Measurements from ENCODE around the gene DNAH14.
"Not testable (repeated sequence)": the region's sequence is repeated elsewhere in the genome, so short reads cannot be mapped to it uniquely, and the experiment has no call there.

The DNAH14 gene

DNA sequence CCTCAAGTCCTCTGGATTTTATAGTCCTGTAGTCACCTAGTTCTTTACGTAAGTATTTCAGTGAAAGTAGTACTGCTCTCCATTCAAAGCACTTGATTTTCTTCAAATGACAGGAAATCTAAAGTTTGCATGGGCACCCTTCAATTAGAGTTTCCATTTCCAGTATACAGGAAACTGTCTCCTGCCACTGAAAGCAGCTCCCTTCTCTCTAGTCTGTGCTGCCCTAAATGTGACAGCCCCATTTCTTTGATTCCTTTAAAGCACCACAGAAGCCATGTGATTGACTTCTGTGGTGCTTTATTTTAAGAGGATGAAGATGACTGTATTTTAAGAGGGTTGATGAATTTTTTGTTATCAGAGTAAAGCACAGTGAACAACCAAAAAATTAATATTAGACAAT is 226.1 kb downstream of the DNAH14 start:
- no peak for DNase-seq (ENCODE audit: low read depth)

DNA sequence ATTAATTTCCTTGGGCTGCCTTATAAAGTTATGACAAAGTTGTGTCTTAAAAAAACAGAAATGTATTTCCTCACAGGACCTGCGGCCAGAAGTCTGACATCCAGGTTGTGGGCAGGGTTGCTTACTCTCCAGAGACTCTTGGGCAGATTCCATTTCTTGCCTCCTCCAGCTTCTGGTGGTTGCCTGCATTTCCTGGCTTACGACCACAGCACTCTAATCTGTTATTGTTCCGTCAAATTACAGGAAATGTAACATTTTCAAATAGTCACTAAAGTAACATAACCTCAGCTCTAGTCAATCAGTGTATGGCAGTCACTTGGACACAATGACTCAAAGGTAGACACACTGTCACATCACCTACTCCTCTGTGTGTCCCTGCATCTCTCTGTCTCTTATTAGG is 226.8 kb downstream of the DNAH14 start:
- no peak for DNase-seq (ENCODE audit: low read depth)

DNA sequence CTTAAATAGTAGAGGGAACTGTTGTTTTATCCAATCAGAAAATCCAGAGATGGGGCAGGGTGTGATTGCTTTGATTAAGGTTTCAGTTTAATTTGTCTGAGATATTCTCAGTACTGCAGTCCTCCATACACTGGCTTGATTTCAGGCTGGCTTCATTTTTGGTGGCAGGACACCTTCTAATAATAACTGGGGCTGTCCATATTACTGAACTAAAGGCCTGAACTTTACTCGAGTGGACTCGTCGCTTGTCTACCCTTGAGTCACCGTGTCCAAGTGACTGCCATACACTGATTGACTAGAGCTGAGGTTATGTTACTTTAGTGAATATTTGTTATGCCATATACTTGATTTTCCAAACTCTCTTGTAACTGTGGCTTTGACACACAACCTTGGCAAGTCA is 228.8 kb downstream of the DNAH14 start:
- DNase-seq (ENCODE audit: low read depth), result no peak

DNA sequence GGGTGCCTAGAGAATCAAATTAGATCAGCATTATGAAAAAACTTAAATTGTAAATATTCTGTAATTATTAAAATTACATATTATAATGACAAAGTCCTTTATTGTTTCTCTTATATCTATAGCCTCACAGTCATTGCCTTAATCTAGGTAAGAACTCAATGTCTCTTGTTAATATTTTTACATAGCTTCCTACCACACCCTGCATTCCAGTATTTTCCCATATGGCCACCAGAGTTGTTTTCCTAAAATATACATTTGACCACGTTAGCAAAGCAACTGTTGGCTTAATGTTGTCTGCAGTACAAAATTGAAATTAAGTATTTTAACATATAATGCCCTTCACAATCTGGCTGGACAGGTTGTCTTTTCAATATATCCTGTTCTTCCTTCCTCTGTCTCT is 230.3 kb downstream of the DNAH14 start:
- DNase-seq (ENCODE audit: low read depth), result no peak

DNA sequence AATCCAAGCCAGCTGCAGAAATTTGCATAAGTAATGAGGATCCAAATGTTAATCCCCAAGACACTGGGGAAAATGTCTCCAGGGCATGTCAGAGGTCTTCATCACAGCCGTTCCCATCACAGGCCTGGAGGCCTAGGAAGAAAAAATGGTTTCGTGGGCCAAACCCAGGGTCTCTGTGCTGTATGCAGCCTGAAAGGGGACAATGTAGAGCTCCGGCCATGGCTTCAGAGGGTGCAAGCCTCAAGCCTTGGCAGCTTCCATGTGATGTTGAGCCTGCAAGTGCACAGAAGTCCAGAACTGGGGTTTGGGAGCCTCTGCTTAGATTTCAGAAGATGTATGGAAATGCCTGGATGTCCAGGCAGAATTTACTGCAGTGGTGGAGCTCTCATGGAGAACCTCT is 247.9 kb downstream of the DNAH14 start:
- not testable (repeated sequence) for DNase-seq (ENCODE audit: low read depth)

DNA sequence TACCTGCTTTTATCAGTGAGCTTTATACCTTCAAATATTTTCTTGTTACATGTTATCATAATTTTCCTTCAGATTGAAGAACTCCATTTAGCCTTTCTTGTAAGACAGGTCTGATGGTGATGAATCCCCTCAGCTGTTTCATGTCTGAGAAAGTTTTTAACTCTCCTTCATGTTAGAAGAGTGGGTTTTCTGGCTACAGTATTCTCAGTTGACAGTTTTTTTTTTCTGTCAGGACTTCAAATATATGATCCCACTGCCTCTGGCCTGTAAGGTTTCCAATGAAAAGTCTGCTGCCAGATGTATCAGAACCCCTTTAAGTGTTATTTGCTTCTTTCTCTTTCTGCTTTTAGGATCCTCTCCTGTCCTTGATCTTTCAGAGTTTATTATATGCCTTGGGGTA is 250.2 kb downstream of the DNAH14 start:
- no peak for DNase-seq (ENCODE audit: low read depth)

DNA sequence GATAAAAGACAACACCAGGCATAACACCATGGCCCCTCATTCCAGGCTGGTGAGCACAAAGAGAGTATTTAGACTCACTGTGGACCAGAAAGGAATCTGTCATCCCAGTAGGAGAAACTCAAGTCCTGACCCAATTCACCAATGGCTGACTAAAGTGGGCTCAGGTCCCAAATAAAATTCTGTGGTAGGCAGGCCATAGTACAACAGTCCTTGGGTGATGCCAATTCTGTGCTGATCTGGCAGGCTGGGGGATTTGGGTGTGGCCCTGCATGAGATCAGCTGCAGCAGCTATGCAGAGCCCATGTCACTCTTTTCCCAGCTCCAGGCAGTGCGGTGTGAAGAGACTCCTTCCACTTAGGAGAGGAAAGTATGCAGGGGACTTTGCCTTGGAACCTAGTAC is 253.2 kb downstream of the DNAH14 start:
- no peak for DNase-seq (ENCODE audit: low read depth)

DNA sequence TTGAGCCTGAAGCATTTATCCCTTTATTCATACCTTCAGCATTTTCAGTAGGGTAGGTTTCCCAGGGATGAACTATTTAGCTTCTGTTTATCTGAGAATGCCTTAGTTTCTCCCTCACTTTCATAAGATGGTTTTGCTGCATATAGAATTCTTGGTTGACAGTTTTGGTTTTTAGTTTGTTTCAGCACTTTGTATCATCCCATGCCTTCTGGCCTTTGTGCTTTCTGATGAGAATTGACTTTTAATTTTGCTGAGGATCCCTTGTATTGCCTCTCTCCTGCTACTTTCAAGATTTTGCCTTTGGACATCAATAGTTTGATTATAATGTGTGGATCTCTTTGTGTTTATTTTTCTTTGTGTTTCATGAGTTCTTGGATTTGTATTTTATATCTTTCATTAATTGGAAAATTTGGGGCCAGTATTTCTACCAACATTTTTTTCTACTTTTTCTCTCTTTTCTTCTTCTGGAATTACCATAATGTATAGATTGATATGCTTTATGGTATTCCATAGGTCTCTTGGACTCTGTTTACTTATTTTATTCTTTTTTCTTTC is 261.8 kb downstream of the DNAH14 start:
- no peak for DNase-seq (ENCODE audit: low read depth)

DNA sequence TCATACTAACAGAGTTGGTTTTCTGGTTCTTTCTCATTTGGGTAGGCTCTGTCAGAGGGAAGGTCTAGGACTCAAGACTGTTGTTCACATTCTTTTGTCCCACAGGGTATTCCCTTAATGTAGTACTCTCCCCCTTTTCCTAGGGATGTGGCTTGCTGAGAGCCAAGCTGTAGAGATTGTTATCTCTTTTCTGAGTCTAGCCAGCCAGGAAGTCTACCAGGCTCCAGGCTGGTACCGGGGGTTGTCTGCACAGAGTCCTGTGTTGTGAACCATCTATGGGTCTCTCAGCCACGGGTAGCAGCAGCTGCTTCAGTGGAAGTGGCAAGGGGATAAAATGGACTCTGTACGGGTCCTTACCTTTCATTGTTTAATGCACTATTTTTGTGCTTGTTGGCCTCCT is 272.0 kb downstream of the DNAH14 start:
- no peak for DNase-seq (ENCODE audit: low read depth)

DNA sequence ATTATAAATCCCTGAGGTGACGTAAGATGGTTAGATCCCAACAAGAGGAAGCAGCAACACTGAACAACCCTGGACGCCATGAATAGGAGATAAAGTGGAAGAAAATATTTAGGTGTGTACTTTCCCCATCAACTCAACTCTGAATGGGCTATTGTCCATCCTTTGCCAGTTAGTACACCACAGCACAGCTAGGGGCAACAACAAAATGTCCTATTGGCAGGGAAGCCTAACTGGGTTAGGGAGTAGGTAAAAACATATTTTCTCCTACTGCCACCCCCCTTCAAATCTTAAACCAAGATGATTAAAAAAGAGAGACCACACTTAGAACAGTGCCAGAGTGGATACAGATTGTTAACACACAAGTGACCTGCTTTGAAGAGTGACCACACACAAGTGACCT is 278.3 kb downstream of the DNAH14 start:
- no peak for DNase-seq (ENCODE audit: low read depth)

DNA sequence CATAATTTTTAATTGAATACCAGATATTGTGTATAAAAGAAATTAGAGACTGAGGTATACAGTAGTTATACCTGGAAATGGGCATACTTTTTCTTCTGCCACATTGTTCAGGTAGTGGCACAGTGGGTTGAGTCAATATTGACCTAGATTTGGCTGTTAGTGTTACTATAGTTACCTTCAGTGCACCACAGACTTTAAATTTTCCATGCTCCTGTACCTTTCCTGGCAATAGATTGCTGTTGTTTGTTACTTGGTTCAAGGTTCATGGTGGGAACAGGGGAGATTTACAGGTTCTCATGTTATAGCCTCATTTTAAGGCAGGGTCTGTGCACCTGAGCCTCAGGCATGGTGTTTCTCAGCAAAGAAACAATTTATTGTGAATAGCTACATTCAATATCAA is 279.7 kb downstream of the DNAH14 start:
- DNase-seq (ENCODE audit: low read depth), result no peak

DNA sequence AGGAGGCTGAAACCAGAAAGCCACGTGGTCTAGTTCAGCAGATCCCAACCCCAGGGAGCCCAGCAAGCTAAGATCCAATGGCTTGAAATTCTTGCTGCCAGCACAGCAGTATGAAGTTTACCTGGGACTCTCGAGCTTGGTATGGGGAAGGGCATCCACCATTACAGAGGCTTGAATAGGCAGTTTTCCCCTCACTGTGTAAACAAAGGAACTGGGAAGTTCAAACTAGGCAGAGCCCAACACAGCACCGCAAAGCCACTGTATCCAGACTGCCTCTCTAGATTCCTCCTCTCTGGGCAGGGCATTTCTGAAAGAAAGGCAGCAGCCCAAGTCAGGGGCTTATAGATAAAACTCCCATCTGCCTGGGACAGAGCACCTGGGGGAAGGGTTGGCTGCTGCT is 280.7 kb downstream of the DNAH14 start:
- not testable (repeated sequence) for DNase-seq (ENCODE audit: low read depth)

DNA sequence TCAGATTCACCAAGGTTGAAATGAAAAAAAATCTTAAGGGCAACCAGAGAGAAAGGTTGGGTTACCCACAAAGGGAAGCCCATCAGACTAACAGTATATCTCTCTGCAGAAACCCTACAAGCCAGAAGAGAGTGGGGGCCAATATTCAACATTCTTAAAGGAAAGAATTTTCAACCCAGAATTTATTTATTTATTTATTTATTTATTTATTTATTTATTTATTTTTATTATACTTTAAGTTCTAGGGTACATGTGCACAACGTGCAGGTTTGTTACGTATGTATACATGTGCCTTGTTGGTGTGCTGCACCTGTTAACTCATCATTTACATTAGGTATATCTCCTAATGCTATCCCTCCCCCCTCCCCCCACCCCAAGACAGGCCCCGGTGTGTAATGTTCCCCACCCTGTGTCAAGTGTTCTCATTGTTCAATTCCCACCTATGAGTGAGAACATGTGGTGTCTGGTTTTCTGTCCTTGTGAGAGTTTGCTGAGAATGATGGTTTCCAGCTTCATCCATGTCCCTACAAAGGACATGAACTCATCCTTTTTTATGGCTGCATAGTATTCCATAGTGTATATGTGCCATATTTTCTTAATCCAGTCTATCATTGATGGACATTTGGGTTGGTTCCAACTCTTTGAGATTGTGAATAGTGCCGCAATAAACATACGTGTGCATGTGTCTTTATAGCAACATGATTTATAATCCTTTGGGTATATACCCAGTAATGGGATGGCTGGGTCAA is 282.4 kb downstream of the DNAH14 start:
- DNase-seq (ENCODE audit: low read depth), result not testable (repeated sequence)

DNA sequence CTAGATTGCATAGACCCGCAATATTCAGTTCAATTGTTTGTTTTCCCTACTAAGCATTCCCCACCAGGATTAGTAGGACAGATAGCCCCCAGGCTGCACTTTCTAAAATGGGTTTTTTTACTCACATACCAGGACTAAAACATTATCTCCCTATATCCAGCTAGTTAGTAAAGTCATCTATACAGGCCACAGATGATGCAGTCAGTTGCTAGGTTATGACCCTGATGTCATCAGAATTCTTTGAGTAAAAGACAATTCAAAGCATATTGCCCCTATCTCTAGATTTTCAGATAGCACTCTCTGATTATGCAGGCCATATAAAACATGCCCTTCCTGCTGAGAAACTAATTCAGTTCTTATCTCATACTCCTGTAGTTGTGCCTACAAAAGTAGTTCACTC is 294.8 kb downstream of the DNAH14 start:
- DNase-seq (ENCODE audit: low read depth), result no peak

DNA sequence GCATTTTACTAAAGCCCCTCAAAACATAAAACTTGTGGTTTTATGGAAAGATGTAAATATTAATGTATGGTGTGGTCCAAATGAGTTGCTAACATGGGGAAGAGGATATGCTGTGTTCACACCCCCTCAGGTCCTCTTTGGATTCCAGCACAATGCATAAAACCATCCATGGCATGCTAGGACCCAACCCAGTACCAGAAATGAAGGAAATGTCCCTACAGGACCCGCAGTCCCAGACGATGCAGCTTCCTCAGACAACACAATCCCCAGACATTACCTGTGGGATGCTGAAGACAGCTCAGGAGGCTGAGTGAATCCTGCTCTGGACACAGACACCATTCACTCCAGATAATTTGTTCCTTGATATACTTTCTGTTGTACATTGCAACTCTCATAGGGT is 296.2 kb downstream of the DNAH14 start:
- DNase-seq (ENCODE audit: low read depth), result no peak

DNA sequence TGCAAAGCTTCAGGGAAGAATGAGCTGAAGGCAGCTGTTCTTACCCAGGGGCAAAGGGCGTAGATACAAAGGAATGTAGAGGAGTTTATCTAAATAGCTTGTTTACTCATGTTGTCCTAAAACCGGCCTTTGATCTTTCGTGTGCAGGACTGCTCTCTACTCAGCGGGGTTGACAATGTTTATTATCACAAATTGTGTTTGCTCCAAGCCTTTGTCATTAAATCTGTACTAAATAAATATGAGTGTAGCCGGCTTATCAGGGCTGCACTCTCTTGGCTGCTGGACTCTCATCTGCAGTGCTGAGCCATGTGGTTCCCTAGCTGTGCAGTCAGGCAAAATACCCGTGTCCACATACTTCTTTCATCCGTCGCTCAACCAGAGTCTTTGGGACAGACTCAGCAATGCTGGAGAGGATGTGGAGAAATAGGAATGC is 299.4 kb downstream of the DNAH14 start:
- DNase-seq (ENCODE audit: low read depth), result no peak

DNA sequence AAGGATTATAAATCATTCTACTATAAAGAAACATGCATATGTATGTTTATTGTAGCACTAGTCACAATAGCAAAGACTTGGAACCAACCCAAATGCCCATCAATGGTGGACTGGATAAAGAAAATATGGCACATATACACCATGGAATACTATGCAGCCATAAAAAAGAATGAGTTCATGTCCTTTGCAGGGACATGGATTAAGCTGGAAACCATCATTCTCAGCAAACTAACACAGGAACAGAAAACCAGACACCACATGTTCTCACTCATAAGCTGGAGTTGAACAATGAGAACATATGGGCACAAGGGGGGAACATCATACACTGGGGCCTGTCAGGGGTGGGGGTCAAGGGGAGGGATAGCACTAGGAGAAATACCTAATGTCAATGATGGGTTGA is 300.0 kb downstream of the DNAH14 start:
- DNase-seq (ENCODE audit: low read depth), result not testable (repeated sequence)

DNA sequence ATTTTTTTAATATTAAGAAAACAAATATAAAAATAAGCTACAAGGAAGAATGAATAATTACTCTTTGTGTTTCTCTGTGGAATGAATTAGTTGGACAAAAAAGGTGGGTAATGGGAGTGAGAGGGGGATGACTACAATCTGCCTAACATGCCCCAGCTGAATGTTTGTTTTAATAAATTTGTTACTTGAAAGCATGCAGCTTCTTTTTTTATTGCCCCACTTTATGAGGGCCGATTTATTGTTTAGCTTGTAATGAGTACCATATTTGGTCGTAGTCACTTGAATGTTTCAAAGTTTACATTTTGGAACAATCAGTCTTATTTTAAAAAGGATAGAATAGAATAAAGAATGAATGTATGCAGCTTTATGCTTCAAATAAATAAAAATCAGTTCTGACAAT is 301.0 kb downstream of the DNAH14 start:
- no peak for DNase-seq (ENCODE audit: low read depth)

DNA sequence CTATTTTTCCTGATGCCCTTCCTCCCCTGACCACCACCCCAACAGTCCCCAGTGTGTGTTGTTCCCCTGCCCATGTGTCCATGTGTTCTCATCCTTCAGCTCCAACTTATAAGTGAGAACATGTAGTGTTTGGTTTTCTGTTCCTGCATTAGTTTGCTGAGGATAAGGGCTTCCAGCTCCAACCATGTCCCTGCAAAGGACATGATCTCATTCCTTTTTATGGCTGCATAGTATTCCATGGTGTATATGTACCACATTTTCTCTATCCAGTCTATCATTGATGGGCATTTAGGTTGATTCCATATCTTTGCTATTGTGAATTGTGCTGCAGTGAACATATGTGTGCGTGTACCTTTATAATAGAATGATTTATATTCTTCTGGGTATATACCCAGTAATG is 303.5 kb downstream of the DNAH14 start:
- DNase-seq (ENCODE audit: low read depth), result not testable (repeated sequence)

DNA sequence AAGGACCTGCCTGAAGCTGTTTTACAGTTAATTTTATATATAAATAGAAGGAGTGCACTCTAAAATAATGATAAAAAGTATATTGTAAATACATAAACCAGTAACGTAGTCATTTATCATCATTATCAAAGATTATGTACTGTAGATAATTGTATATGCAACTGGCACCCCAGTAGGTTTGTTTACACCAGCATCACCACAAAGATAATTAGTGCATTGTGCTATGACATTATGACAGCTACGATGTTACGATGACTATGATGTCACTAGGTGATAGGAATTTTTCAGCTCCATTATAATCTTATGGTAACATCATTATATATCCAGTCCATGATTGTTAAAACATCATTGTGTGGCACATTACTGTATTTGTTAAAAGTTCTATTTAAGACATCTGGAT is 313.1 kb downstream of the DNAH14 start:
- no peak for DNase-seq (ENCODE audit: low read depth)

DNA sequence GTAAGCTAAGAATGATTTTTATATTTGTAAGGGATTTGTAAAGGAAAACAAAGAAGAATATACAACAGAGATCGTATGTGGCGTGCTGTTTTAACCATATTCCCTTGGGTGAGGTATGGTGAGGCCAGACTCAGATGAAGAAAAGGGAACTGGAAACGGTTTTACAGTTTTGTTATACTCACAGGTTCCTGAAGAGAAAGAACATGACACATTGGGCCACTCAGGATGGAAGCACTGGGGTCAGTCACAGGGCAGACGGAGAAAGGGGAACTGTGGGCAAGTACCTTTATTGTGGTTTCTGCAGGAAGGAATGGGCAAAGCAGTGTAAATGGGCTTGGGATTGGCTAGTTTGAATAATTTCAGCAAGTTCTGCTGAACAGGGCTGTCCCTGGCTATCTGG is 321.0 kb downstream of the DNAH14 start:
- no peak for DNase-seq (ENCODE audit: low read depth)

DNA sequence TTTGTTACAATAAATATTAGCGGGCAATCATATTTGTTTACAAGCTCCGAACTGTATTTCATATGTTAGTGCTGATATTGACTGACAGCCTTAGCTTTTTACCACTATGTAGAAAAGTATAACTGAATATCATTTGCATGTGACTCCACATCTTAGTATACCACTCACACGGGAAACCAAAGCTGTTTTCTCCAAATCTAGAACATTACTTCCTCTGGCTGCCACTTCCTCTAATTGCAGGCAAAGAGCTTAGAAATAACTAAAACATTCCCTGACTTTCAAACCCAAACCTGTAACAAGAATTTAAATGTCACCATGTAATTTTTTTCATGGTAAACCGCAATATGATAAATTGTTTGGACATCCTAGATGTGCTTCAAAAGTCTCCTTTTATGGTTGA is 323.7 kb downstream of the DNAH14 start:
- DNase-seq (ENCODE audit: low read depth), result no peak

DNA sequence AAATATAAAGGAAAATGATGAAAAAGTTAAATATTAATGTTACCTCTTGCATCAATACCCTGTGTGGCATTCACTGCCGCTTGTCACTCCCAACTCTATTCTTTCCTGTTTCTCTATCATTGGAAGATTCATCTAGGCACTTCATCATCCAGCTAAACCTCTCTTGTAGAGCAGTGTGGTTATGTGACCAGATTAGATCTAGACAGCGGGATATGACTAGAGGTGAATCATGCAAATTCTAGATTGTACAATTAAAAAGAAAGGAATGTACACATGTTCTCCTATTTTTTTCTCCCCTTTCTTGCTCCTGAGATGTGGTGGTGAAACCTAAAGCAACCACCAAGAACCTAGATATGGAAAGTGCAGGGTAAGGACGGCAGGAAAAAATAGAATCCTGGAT is 324.3 kb downstream of the DNAH14 start:
- no peak for DNase-seq (ENCODE audit: low read depth)

DNA sequence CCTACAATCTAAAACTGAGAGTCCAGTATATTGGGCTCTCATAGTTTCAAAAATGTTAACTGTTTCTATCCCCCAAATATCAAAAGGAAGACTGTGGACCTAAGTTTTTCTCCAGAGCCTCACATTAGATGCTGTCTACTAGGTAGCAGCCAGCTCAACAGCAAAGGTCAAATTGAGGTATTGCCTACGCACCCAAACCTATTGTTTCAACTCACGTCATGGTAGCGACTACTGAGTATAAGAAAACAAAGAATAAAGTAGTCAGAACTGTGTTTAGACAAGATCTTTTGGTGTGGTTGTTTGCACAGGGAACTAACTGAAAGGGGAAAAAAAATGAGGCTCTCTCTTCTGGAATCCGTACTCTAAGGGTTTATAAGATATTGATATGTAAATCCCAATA is 325.2 kb downstream of the DNAH14 start:
- no peak for DNase-seq (ENCODE audit: low read depth)
